Medulla oblongata (tissue), 1 donor: Measurements from ENCODE around the gene ITGB3.
A peak's percentile ranks its signal among the peaks of the same experiment; 100 is the strongest.

ENCODE experiments used
- DNase-seq: peaks from one replicate; pipeline ENCODE4 v3.0.0-alpha.2; 2015; ENCODE audit errors: extremely low spot score

Gene ITGB3

DNA sequence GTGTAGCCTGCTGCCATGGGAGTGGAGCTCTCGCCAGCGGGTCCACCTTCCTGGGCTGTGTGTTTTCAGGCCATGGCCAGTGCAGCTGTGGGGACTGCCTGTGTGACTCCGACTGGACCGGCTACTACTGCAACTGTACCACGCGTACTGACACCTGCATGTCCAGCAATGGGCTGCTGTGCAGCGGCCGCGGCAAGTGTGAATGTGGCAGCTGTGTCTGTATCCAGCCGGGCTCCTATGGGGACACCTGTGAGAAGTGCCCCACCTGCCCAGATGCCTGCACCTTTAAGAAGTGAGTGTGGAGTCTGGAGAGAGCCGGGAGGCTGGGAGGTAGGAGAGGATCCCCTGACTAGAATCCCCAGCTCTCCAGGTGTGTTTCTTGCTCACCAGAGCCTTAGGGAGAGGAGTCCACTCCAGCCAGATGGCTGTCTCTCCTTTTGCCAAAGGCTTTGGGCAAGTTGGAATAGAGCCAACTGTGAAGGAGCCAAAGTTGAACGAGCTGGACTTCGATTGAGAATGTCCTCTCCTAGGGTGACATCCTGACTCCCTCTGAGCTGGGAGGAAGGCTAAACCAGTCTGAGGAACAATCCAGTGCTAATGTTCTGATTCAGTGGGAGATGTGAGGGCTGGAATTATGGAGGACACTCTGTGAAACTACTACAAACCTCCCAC lies 45.7 kb downstream of the ITGB3 start:
- no peak for DNase-seq

- no peak for DNase-seq
These were observed 47.1 kb downstream of the ITGB3 start for GRCh38 chr17:47300718-47301117.

DNA sequence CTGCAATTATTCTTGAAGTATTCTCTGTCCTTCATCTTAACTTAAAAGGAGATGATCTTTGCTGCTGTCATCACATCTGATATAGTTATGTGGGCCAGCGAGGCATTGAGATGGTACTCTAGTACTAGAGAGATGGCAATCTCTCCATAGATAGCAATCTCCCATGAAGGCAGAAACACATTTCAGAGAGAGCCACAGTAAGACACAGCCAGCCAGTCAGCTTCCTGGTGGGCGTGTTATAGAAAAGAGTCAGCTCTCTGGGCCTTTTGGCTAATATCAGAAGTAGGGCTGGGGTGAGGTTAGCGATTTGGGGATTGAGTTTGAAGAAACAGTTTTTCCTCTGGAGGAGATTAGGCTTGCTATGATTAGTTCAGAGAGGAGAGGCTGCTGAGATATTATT lies 47.5 kb downstream of the ITGB3 start:
- DNase-seq = no peak

GRCh38 chr17:47301831-47302230 lies 48.2 kb downstream of the ITGB3 start:
- DNase-seq = no peak

GRCh38 chr17:47304186-47304585 lies 50.6 kb downstream of the ITGB3 start:
- DNase-seq = no peak

- no peak for DNase-seq
These were observed 51.8 kb downstream of the ITGB3 start for GRCh38 chr17:47305302-47305923.

DNA sequence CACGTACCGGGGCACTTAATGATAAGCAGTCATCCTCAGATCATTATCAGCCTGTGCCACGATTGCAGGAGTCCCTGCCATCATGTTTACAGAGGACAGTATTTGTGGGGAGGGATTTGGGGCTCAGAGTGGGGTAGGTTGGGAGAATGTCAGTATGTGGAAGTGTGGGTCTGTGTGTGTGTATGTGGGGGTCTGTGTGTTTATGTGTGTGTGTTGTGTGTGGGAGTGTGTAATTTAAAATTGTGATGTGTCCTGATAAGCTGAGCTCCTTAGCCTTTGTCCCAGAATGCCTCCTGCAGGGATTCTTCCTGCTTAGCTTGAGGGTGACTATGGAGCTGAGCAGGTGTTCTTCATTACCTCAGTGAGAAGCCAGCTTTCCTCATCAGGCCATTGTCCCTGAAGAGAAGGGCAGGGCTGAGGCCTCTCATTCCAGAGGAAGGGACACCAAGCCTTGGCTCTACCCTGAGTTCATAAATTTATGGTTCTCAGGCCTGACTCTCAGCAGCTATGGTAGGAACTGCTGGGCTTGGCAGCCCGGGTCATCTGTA lies 56.6 kb downstream of the ITGB3 start:
- no peak for DNase-seq

- DNase-seq = no peak
These were observed 57.8 kb downstream of the ITGB3 start for GRCh38 chr17:47311420-47311819.

DNA sequence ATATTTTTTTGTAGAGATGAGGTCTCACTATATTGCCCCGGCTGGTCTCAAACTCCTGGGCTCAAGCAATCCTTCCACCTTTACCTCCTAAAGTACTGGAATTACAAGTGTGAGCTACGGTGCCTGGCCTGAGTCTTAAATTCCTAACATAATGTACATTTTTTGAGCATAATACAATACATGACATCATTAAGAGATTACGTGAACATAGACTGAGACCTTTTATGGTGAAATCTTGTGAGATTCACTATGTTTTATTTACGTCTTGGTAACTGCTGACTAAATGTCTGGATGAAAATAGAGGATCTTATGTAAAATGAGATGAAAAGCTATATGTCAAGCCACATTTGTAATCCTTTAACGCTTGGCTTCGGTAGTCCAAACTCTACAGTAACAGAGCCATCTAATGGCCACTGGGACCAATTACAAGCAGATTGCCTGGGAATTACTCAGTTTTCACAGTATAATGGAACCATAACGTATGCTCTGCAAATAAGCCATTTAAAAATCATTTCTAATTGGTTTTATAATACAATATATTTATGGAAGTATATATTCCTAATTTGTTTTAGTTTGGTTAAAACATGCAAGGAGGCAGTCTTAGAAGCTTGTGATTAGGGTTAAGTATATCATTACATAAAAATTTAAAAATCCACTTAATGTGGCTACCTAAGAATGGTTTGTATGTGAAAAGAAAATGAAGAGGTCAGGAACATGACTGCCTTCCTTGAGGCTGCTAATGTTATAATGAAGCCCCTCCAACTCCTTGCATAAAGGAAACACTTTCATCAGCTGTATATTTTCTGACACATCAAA lies 62.0 kb downstream of the ITGB3 start:
- peak; percentile 82 for DNase-seq

DNA sequence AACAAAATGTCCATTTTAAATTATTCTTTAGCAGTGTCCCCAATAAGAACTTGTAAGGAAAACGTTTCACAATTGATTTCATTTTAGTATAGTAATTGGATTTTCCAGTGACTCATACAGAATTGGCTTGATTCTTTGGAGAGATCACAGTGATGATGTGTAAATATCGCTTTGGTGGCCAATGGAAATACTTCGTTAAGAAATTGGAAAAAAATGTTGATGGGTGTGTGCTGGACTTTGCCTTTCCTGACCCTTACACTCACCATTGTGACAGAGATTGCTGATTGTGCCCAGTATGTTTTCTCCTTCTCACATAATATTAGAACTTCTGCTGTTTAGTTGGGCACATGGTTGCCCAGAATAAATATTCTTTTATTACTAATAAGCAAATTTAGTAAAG lies 62.7 kb downstream of the ITGB3 start:
- no peak for DNase-seq

- DNase-seq = no peak
These were observed 63.5 kb downstream of the ITGB3 start for GRCh38 chr17:47317119-47317518.

- no peak for DNase-seq
These were observed 64.7 kb downstream of the ITGB3 start for GRCh38 chr17:47318197-47318918.

DNA sequence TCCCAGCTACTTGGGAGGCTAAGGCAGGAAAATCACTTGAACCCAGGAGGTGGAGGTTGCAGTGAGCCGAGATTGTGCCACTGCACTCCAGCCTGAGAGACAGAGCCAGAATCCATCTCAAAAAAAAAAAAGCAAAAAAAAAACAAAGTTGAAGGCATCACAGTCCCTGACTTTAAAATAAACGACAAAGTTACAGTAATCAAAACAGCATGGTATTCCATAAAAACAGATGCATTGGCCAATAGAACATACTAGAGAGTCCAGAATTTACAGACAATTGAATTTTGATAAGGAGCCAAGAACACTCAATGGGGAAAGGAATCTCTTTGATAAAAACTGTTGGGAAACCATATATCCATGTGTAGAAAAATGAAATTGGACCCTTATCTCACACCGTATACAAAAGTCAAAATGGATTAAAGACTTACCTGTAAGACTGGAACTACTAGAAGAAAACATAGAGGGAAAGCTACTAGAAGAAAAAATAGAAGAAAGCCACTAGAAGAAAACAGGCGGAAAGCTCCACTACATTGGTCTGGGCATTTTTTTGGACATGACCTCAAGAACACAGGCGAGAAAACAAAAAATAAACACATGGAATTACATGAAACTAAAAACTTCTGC lies 67.4 kb downstream of the ITGB3 start:
- DNase-seq = no peak

DNA sequence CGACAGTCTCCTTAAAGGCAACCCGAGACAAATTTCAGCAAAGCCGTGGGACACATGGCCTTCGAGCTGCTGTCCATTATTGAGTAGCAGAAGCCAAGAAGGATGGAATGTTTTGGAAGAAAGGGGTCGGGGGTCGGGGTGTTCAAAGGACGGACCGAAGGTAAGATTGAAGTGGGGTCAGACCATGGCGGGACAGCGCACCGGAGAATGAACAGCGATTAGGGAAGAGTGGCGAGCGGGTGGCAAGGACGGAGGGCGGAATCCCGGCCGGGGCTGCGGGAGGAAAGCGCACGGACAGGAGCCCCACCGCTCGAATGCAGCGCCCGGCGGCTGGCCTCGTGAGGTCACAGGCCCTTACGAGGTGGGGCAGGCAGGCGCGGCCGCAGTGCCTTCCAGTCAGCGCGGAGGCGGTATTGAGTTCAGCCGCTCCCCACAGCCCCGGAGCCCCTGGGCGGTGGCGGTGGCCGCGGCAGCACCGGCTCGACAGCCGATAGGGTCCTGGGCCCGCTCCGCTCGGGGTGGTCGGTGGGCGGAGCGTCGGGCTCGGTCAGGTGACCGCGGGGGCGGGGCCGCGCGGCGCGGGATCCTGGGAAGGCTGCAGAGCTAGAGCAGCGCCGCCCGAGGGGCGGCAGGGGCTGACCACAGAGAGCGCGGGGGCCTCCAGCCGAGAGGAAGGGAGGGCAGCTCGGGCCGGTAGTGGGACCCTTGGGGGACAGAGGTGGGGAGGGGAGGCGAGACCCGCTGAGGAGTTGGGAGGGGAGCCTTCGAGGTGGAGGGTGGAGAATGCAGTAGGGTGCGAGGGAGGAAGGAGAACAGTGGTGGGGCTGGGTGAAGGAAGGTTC lies 70.0 kb downstream of the ITGB3 start, which contains the start of gene EFCAB13:
Gene EFCAB13, plus strand, starts transcription at position 574 of the 842 bp plus-strand sequence. CDS start 4,399 bp downstream, outside the sequence.
- DNase-seq = peak; percentile 76

DNA sequence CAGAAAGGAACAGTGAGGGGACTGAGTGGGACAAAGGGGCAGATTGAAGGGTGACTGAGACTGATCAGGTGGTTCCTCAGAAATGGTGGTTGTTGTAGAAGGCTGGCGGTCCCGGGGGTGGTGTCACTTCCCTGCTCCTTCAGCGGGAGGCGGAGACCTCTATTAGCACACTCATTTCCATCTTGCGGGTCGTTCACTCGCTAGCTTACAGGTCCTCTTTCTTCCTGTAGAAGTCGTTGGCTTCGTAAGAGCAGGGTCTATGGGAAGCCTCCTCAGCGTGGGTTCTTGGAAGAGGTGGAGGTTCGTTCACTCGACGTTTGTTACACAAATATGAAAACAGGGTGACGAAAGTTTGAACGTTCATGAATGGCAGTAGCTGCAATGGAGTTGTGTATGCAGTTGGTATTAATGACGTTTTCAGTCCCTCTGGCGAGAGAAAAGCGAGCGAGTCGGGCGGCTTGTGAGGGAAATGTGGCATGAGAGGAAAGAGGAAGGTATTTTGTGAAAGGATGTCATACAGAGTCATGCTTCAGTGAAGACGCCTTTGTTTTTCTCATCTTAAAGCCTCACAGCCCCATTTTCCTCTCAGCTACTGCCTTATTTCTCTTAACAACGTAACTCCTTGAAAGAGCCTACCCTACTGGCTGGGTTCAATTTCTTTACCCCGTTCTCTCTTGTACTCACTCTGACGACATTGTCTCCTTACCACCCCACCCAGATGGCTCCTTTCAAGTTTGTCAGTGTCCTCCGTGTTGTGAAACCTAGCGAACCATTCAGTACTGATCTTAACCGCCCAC lies 70.8 kb downstream of the ITGB3 start:
- peak; percentile 42 for DNase-seq

DNA sequence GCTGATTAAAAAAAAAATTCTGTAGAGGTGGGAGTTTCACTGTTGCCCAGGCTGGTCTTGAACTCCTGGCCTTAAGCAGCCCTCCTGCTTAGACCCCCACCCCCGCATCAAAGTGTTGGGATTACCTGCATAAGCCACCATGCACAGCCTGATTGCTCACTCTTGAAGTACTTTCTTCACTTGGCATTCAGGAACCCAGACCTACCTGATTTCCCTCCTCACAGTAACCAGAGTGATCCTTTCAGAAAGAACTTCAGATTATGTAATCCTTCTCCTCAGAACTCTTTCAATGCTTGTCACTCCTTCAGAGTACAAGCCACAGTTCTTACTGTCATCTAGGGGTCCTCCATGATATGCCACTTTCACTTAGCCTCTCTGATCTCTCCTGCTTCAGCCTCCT lies 71.5 kb downstream of the ITGB3 start:
- DNase-seq = no peak

- no peak for DNase-seq
These were observed 76.9 kb downstream of the ITGB3 start for GRCh38 chr17:47330548-47330947.

DNA sequence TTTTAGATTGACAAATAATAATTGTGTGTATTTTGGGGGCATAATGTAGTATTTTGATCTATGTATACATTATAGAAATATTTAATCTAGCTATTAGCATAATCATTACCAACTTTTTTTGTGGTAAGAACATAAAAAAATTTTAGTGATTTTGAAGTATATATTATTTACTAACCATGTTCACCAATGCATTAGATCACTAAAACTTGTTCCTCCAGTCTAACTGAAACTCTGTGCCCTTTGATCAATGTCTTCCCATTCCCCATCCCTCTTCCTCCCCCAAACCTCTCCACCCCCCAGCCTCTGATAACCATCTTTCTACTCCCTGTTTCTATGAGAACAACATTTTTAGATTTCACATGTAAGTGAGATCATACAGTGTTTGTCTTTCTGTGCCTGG lies 78.7 kb downstream of the ITGB3 start:
- no peak for DNase-seq

GRCh38 chr17:47335101-47335936 lies 81.7 kb downstream of the ITGB3 start:
- no peak for DNase-seq
